H1 (cell line): Measurements from ENCODE around the gene ALDH3A1. TPM values are rescaled to one million over a fixed set of nuclear protein-coding genes. Genes with fewer than 3 reads are reported as not detected.

Experiments
- CTCF ChIA-PET: fragments of 300-600 bp; sonication (Branson Sonifier 250); formaldehyde crosslinking; loops from one replicate; lab custom pipeline; 2021; ENCODE audit not compliant: partially characterized antibody; lab: Charles Lee
- POLR2A ChIA-PET: fragments of 300-600 bp; sonication (Branson Sonifier 250); formaldehyde crosslinking; loops from one replicate; lab custom pipeline; 2021; ENCODE audit warnings: inconsistent platforms; ENCODE audit not compliant: partially characterized antibody; lab: Charles Lee
- DNase-seq, 2 experiments: peaks; one replicate each; pipeline versions ENCODE4 v3.0.0 to v3.0.0-alpha.2; 2010 to 2022; ENCODE audit warnings: low spot score in 2 of 2, low read depth in 1 of 2, mixed read lengths in 1 of 2
- FAIRE-seq: peaks from 2 replicates; lab custom pipeline; 2011; peaks lifted over from hg19 to GRCh38; lab: Jason Lieb, UNC
- H2AFZ ChIP-seq: 2 replicates; pipeline ENCODE4 v1.8.1; 2012; ENCODE audit warnings: low read length, inconsistent platforms
- H2AK5ac ChIP-seq: 2 replicates; pipeline ENCODE4 v1.6.1; 2013; ENCODE audit warnings: low read depth, low read length
- H2BK120ac ChIP-seq: replicated peaks from 2 replicates; pipeline ENCODE3; 2013; ENCODE audit warnings: low read depth, low read length, inconsistent platforms
- H2BK12ac ChIP-seq: 2 replicates; pipeline ENCODE4 v1.6.1; 2013; ENCODE audit warnings: low read depth, low read length
- H2BK15ac ChIP-seq: 2 replicates; pipeline ENCODE4 v1.6.1; 2013; ENCODE audit warnings: low read length
- H2BK20ac ChIP-seq: 2 replicates; pipeline ENCODE4 v1.6.1; 2013; ENCODE audit warnings: low read length
- H2BK5ac ChIP-seq: 2 replicates; pipeline ENCODE4 v1.6.1; 2013; ENCODE audit warnings: low read depth, low read length
- H3K14ac ChIP-seq: 2 replicates; pipeline ENCODE4 v1.6.1; 2013; ENCODE audit warnings: inconsistent platforms; ENCODE audit not compliant: insufficient read length
- H3K18ac ChIP-seq: 2 replicates; pipeline ENCODE4 v1.6.1; 2013; ENCODE audit warnings: low read length; ENCODE audit errors: extremely low read depth
- H3K23ac ChIP-seq: 2 replicates; pipeline ENCODE4 v1.6.1; 2013; ENCODE audit warnings: inconsistent platforms; ENCODE audit not compliant: insufficient read length
- H3K23me2 ChIP-seq: 2 replicates; pipeline ENCODE4 v1.6.1; 2013; ENCODE audit warnings: low read depth, low read length
- H3K27ac ChIP-seq: 2 replicates; pipeline ENCODE4 v1.6.1; 2011; ENCODE audit warnings: low read depth, low read length, inconsistent platforms
- H3K27me3 ChIP-seq, 4 experiments: replicated peaks in 1 of 4; 1 replicate in 1 of 4; 2 replicates in 3 of 4; pipeline versions ENCODE4 v1.6.1 to v1.8.1; 2011 to 2013; ENCODE audit warnings: low read length in 3 of 4, mild to moderate bottlenecking in 3 of 4, inconsistent platforms in 2 of 4, mixed read lengths in 2 of 4, moderate library complexity in 1 of 4; ENCODE audit not compliant: control insufficient read depth in 3 of 4, insufficient read depth in 3 of 4; ENCODE audit errors: extremely low read depth in 1 of 4
- H3K36me3 ChIP-seq, 4 experiments: 2 replicates each; pipeline versions ENCODE4 v1.6.1 to v1.8.1; 2011 to 2013; ENCODE audit warnings: mild to moderate bottlenecking in 4 of 4, low read length in 3 of 4, moderate library complexity in 2 of 4, control low read depth in 1 of 4, inconsistent platforms in 1 of 4; ENCODE audit not compliant: insufficient read depth in 4 of 4, control insufficient read depth in 2 of 4
- H3K4ac ChIP-seq: replicated peaks from 2 replicates; pipeline ENCODE3; 2013; ENCODE audit warnings: low read length, low read depth, mixed read lengths, inconsistent platforms; ENCODE audit not compliant: insufficient read length
- H3K4me1 ChIP-seq, 4 experiments: replicated peaks in 1 of 4; 1 replicate in 1 of 4; 2 replicates in 3 of 4; pipeline versions ENCODE4 v1.6.1 to v1.8.1; 2011 to 2013; ENCODE audit warnings: low read length in 3 of 4, inconsistent platforms in 2 of 4, mixed read lengths in 1 of 4; ENCODE audit not compliant: insufficient read depth in 4 of 4, control insufficient read depth in 3 of 4
- H3K4me2 ChIP-seq, 2 experiments: 2 replicates each; pipeline versions ENCODE4 v1.6.1 to v1.8.1; 2011 to 2013; ENCODE audit warnings: low read depth in 2 of 2, low read length in 2 of 2, control low read depth in 1 of 2, inconsistent platforms in 1 of 2, mild to moderate bottlenecking in 1 of 2; ENCODE audit not compliant: insufficient read depth in 1 of 2
- H3K4me3 ChIP-seq, 4 experiments: fragments of 200-600, 300-600 bp in 1 of 4; sonication (generic), shearing (Covaris generic), sonication (Bioruptor Twin) in 1 of 4; 2 replicates each; pipeline versions ENCODE4 v1.5.1 to v1.8.1; 2011 to 2016; ENCODE audit warnings: low read length in 4 of 4, low read depth in 3 of 4, control low read depth in 2 of 4, inconsistent platforms in 2 of 4, mild to moderate bottlenecking in 2 of 4, mixed read lengths in 1 of 4, moderate library complexity in 1 of 4; ENCODE audit not compliant: insufficient read depth in 2 of 4; ENCODE audit errors: extremely low read depth in 1 of 4
- H3K56ac ChIP-seq: replicated peaks from 2 replicates; pipeline ENCODE3; 2013; ENCODE audit warnings: low read depth, mild to moderate bottlenecking, mixed read lengths, low read length, inconsistent platforms; ENCODE audit not compliant: insufficient read length
- H3K79me1 ChIP-seq: 2 replicates; pipeline ENCODE4 v1.6.1; 2013; ENCODE audit warnings: low read depth, low read length, control low read depth
- H3K79me2 ChIP-seq, 2 experiments: 2 replicates each; pipeline versions ENCODE4 v1.6.1 to v1.8.1; 2012 to 2013; ENCODE audit warnings: low read length in 2 of 2, mild to moderate bottlenecking in 2 of 2, inconsistent platforms in 1 of 2; ENCODE audit not compliant: insufficient read depth in 2 of 2, control insufficient read depth in 1 of 2
- H3K9ac ChIP-seq, 4 experiments: replicated peaks in 1 of 4; 1 replicate in 1 of 4; 2 replicates in 3 of 4; pipeline versions ENCODE4 v1.6.1 to v1.8.1; 2011 to 2013; ENCODE audit warnings: low read depth in 3 of 4, low read length in 3 of 4, control low read depth in 2 of 4, mild to moderate bottlenecking in 2 of 4, moderate library complexity in 2 of 4, inconsistent platforms in 1 of 4; ENCODE audit errors: extremely low read depth in 1 of 4
- H3K9me3 ChIP-seq, 2 experiments: 2 replicates each; pipeline versions ENCODE4 v1.6.1 to v1.8.1; 2012 to 2013; ENCODE audit warnings: mild to moderate bottlenecking in 2 of 2, moderate library complexity in 2 of 2, control low read depth in 1 of 2, inconsistent platforms in 1 of 2, low read depth in 1 of 2, low read length in 1 of 2, mixed read lengths in 1 of 2; ENCODE audit not compliant: insufficient read depth in 2 of 2
- H4K20me1 ChIP-seq, 2 experiments: replicated peaks in 1 of 2; 2 replicates each; pipeline versions ENCODE3 to v1.8.1; 2011 to 2013; ENCODE audit warnings: inconsistent platforms in 2 of 2, low read length in 2 of 2, mild to moderate bottlenecking in 1 of 2; ENCODE audit not compliant: insufficient read depth in 2 of 2, control insufficient read depth in 1 of 2
- H4K5ac ChIP-seq: 2 replicates; pipeline ENCODE4 v1.6.1; 2013; ENCODE audit warnings: low read length, low read depth, mixed read lengths, inconsistent platforms; ENCODE audit not compliant: insufficient read length
- H4K8ac ChIP-seq: 2 replicates; pipeline ENCODE4 v1.8.0; 2013; ENCODE audit warnings: mild to moderate bottlenecking, moderate library complexity, low read length, inconsistent platforms; ENCODE audit not compliant: insufficient read depth; ENCODE audit errors: extremely low read depth
- H4K91ac ChIP-seq: replicated peaks from 2 replicates; pipeline ENCODE3; 2013; ENCODE audit warnings: low read length, mixed read lengths, inconsistent platforms; ENCODE audit not compliant: insufficient read length
- CEBPB ChIP-seq: IDR thresholded peaks from 2 replicates; pipeline ENCODE4 v1.6.1; 2012; ENCODE audit warnings: low read depth, low read length
- CHD1 ChIP-seq: IDR thresholded peaks from 2 replicates; pipeline ENCODE4 v1.6.1; 2012; ENCODE audit warnings: low read depth, low read length, improper control_type of control experiment
- EGR1 ChIP-seq: IDR thresholded peaks from 2 replicates; pipeline ENCODE4 v1.6.1; 2011; ENCODE audit warnings: low read depth, low read length, borderline replicate concordance
- KDM5A ChIP-seq: fragments of 200-600 bp; IDR thresholded peaks from 2 replicates; pipeline ENCODE4 v1.7.1; 2012; ENCODE audit warnings: mild to moderate bottlenecking, low read length, inconsistent platforms, mixed read lengths
- POLR2AphosphoS5 ChIP-seq: IDR thresholded peaks from 2 replicates; pipeline ENCODE4 v1.6.1; 2011; ENCODE audit warnings: low read depth, low read length
- SRF ChIP-seq: IDR thresholded peaks from 2 replicates; pipeline ENCODE4 v1.6.1; 2011; ENCODE audit warnings: mild to moderate bottlenecking, low read depth, low read length, moderate library complexity
- WGBS, 2 experiments: shearing (Covaris generic) in 1 of 2; methylation state at CpG; one replicate each; pipeline versions ENCODE4 v1.1.6 to v1.1.7; 2013 to 2015; ENCODE audit warnings: low lambda C conversion rate in 2 of 2, mixed read lengths in 2 of 2, inconsistent platforms in 1 of 2, low coverage in 1 of 2, missing lambda C conversion rate in 1 of 2; ENCODE audit not compliant: insufficient replicate concordance in 2 of 2, insufficient coverage in 1 of 2, insufficient read length in 1 of 2; ENCODE audit errors: extremely low coverage in 1 of 2, missing lambda C conversion rate in 1 of 2; 5-methylcytosine and 5-hydroxymethylcytosine counted together
- polyA plus RNA-seq, 7 experiments: library from polyadenylated mRNA; depleted of rRNA in 3 of 7; stranded (reverse) in 5 of 7; unstranded in 2 of 7; fragments of >200 nt in 5 of 7; fragments of 200-250 nt in 2 of 7; gene quantifications; 1 replicate in 5 of 7; 2 replicates in 1 of 7; 4 replicates in 1 of 7; pipeline versions ENCODE4 v1.2.1 to v1.2.3, GENCODE V29; 2011 to 2013; ENCODE audit warnings: missing spikeins in 2 of 7, mixed read lengths in 2 of 7
- total RNA-seq: library from RNA; stranded (reverse); fragmentation: NEBNext Ultra II Directional; extraction: Animal tissue kit (Norgen Biotek cat#: 25700); gene quantifications from 2 replicates; pipeline ENCODE4 v1.2.1, GENCODE V29; 2021

Gene ALDH3A1
- total and polyA plus RNA-seq, 2 of the 8 experiments (the other 6 are each of a cell fraction or from before 2014, with no cell fraction given), result 0.37 to 1.4 TPM

- Histone ChIP-seq H3K79me1 (no peaks in the 10 kb centered on the region), H2BK15ac (no peak overlapping the region), H3K23ac (no peak overlapping the region), H2AFZ (no peak overlapping the region), H3K9me3 (no peaks in the 10 kb centered on the region), H2AK5ac (no peak overlapping the region), H4K8ac (no peak overlapping the region), H3K79me2 (no peaks in the 10 kb centered on the region), H2BK20ac (no peak overlapping the region), H3K23me2 (no peaks in the 10 kb centered on the region), H3K9ac (no peak overlapping the region), H3K4me1 (no peaks in the 10 kb centered on the region), H3K27ac (no peak overlapping the region), H3K18ac (no peak overlapping the region), H4K5ac (no peak overlapping the region), H3K56ac (no peak overlapping the region), H2BK12ac (no peak overlapping the region), H3K4me3 (no peak overlapping the region), H3K4ac (no peak overlapping the region), H4K20me1 (no peaks in the 10 kb centered on the region), H4K91ac (no peak overlapping the region), H3K14ac (no peak overlapping the region), H3K27me3 (no peaks in the 10 kb centered on the region), H3K36me3 (no peaks in the 10 kb centered on the region), H2BK5ac (no peak overlapping the region), H3K4me2 (no peak overlapping the region), H2BK120ac (no peak overlapping the region)
- no peak for FAIRE-seq
- POLR2A ChIA-PET, result interaction anchor here (0.5 to 0.9 kb wide), 2 partner anchors 79 to 89 kb away, joined by 3 read pairs; no protein-coding TSS in a partner anchor
- DNase-seq, result no peak
- 87% methylated on average over 7 of the region's 7 CpGs; no CpG with 5 or more reads in 1 of the 2 experiments for WGBS, 2 experiments
- CTCF ChIA-PET, result interaction anchor here (1.1 to 2.5 kb wide), 5 partner anchors 8 to 213 kb away, joined by 3 to 13 read pairs (median 5); no protein-coding TSS in a partner anchor
- no peak for TF ChIP-seq CHD1
- no peak for TF ChIP-seq KDM5A
- no peak for TF ChIP-seq CEBPB
- TF ChIP-seq SRF, result no peak
- TF ChIP-seq EGR1, result no peak
- no peak for TF ChIP-seq POLR2AphosphoS5
Measured at GRCh38 chr17:19726631-19727376, 21.3 kb downstream of the ALDH3A1 start.
